Vagina (tissue), 2 donors: ENCODE measurements around the gene KDM5B. TPM values are rescaled to one million over a fixed set of nuclear protein-coding genes. Genes with fewer than 3 reads are reported as not detected.

ENCODE experiments used
- DNase-seq, 2 donors: peaks; one replicate each; pipeline ENCODE4 v3.0.0-alpha.2; 2017; ENCODE audit errors: extremely low spot score in 2 of 2
- H3K27ac ChIP-seq: fragments of 200-600 bp; sonication (generic); one replicate; pipeline ENCODE4 v1.5.1; 2019
- H3K27me3 ChIP-seq: fragments of 200-600 bp; sonication (generic); one replicate; pipeline ENCODE4 v1.5.1; 2019
- H3K36me3 ChIP-seq, 2 donors: fragments of 200-600 bp; sonication (generic); one replicate each; pipeline ENCODE4 v1.5.1; 2017 to 2019
- H3K4me1 ChIP-seq: fragments of 200-600 bp; sonication (generic); one replicate; pipeline ENCODE4 v1.5.1; 2019
- H3K4me3 ChIP-seq, 2 donors: fragments of 200-600 bp; sonication (generic); 1 replicate in 1 of 2; 2 replicates in 1 of 2; pipeline ENCODE4 v1.5.1; 2016 to 2019
- H3K9me3 ChIP-seq: fragments of 200-600 bp; sonication (generic); one replicate; pipeline ENCODE4 v1.5.1; 2019
- POLR2A ChIP-seq, 2 donors: fragments of 450-650 bp; IDR thresholded peaks; one replicate each; pipeline ENCODE4 v1.6.1; 2017; ENCODE audit warnings: antibody characterized with exemption in 2 of 2, mild to moderate bottlenecking in 2 of 2, moderate library complexity in 2 of 2
- POLR2AphosphoS5 ChIP-seq, 2 donors: sonication (generic); formaldehyde crosslinking; IDR thresholded peaks; one replicate each; pipeline ENCODE4 v1.9.0; 2017; ENCODE audit warnings: antibody characterized with exemption in 2 of 2, mild to moderate bottlenecking in 2 of 2, low read depth in 1 of 2; ENCODE audit not compliant: insufficient read depth in 1 of 2
- intact Hi-C: fragments of 100-400 bp; cut with DNase I; formaldehyde crosslinking; loops from one replicate; pipeline ENCODE4 v1.15.1; 2023
- total RNA-seq: library from RNA; depleted of rRNA; stranded (reverse); fragments of >200 nt; gene quantifications from one replicate; pipeline ENCODE4 v1.2.3, GENCODE V29; 2016
- TF ChIP-seq, protein P1 (sequence below), 3 experiments: fragments of 450-650 bp in 2 of 3; fragments of 200-600 bp in 1 of 3; sonication (generic) in 1 of 3; IDR thresholded peaks; one replicate each; pipeline ENCODE4 v1.5.1; 2017 to 2019; ENCODE audit warnings: antibody characterized with exemption in 3 of 3, mild to moderate bottlenecking in 2 of 3, moderate library complexity in 2 of 3

The KDM5B gene
- total RNA-seq, 1 donor from 2014 or later, result 99.4 TPM

DNA sequence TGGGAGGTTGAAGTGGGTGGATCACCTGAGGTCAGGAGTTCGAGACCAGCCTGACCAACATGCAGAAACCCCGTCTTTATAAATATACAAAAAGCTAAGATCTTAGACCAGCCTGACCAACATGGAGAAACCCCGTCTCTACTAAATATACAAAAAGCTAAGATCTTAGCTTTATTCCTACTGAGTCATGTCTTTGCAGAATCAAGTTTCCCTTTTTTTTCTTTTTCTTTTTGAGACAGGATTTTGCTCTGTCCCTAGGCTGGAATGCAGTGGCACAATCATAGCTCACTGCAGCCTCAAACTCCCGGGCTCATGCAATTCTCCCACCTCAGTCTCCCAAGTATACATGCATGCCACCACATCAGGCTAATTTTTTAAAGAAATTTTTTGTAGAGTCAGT is 21.4 kb downstream of the KDM5B start:
- TF ChIP-seq POLR2A (IDR thresholded peaks at IDR 0.05), result no peak
- TF ChIP-seq POLR2AphosphoS5 (IDR thresholded peaks at IDR 0.05; ENCODE audit: insufficient read depth in 1 of 2, low read depth in 1 of 2), result no peak
- TF ChIP-seq, protein P1, sequence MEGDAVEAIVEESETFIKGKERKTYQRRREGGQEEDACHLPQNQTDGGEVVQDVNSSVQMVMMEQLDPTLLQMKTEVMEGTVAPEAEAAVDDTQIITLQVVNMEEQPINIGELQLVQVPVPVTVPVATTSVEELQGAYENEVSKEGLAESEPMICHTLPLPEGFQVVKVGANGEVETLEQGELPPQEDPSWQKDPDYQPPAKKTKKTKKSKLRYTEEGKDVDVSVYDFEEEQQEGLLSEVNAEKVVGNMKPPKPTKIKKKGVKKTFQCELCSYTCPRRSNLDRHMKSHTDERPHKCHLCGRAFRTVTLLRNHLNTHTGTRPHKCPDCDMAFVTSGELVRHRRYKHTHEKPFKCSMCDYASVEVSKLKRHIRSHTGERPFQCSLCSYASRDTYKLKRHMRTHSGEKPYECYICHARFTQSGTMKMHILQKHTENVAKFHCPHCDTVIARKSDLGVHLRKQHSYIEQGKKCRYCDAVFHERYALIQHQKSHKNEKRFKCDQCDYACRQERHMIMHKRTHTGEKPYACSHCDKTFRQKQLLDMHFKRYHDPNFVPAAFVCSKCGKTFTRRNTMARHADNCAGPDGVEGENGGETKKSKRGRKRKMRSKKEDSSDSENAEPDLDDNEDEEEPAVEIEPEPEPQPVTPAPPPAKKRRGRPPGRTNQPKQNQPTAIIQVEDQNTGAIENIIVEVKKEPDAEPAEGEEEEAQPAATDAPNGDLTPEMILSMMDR (IDR thresholded peaks at IDR 0.05), result no peak
- no peaks in the 10 kb centered on the region for H3K9me3 ChIP-seq
- H3K27me3 ChIP-seq, result no peaks in the 10 kb centered on the region
- no peaks in the 10 kb centered on the region for H3K36me3 ChIP-seq
- H3K27ac ChIP-seq, result no peak overlapping the region
- H3K4me3 ChIP-seq, result no peak overlapping the region
- intact Hi-C loops, result no loop called here
- peaks cover 41% of the 10 kb centered on the region for H3K4me1 ChIP-seq
- no peak for DNase-seq

DNA sequence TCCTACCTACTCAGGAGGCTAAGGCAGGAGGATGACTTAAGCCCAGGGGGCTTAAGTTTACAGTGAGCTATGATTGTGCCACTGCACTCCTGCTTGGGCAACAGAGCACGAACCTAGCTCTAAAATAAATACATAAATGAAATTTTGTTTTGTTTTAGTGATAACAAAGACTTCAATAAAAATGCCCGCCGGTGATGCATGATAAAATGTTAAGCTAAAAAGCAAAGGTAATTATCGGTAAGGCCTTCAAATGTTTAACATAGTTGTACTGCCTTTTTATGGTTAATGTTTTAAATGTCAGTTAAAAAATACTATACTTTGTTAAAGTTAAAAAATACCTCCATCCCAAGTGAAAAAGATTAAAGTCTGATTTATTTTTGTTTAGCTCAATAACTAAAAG is 27.0 kb downstream of the KDM5B start:
- H3K4me1 ChIP-seq, result peaks cover 33% of the 10 kb centered on the region
- intact Hi-C loops, result no loop called here
- DNase-seq, result no peak
- no peaks in the 10 kb centered on the region for H3K27me3 ChIP-seq
- no peak overlapping the region for H3K27ac ChIP-seq
- no peaks in the 10 kb centered on the region for H3K9me3 ChIP-seq
- TF ChIP-seq POLR2A (IDR thresholded peaks at IDR 0.05), result no peak
- TF ChIP-seq, protein P1 (IDR thresholded peaks at IDR 0.05), result no peak
- TF ChIP-seq POLR2AphosphoS5 (IDR thresholded peaks at IDR 0.05; ENCODE audit: insufficient read depth in 1 of 2, low read depth in 1 of 2), result no peak
- no peak overlapping the region for H3K4me3 ChIP-seq
- H3K36me3 ChIP-seq, result peaks cover 0 to 8% of the 10 kb centered on the region in 2 donors

DNA sequence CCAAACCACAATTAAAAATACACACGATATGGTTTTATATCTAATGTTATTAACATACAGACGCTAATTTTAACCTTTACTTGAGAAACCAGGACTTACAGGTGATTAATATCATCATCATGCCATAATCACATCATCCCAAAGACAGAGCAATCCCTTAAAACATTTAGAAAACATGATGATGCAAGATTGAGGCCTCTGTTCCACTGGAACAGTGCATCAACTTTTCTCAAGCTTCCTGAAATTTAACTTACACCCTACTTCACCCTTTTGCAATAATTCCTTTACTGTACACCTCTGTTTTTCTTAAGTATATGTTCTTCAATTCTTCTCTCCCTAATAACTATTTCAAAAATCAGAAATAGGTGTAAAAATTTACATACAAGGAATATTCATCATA is 38.1 kb downstream of the KDM5B start:
- Histone ChIP-seq H3K27me3 (no peaks in the 10 kb centered on the region), H3K4me1 (no peaks in the 10 kb centered on the region), H3K4me3 (no peak overlapping the region), H3K36me3 (peaks cover 3 to 55% of the 10 kb centered on the region in 2 donors), H3K27ac (no peak overlapping the region), H3K9me3 (no peaks in the 10 kb centered on the region)
- no peak for DNase-seq
- intact Hi-C loops, result no loop called here
- TF ChIP-seq POLR2AphosphoS5 (IDR thresholded peaks at IDR 0.05; ENCODE audit: insufficient read depth in 1 of 2, low read depth in 1 of 2) (no peak), POLR2A (IDR thresholded peaks at IDR 0.05) (no peak)
- TF ChIP-seq, protein P1 (IDR thresholded peaks at IDR 0.05), result no peak

DNA sequence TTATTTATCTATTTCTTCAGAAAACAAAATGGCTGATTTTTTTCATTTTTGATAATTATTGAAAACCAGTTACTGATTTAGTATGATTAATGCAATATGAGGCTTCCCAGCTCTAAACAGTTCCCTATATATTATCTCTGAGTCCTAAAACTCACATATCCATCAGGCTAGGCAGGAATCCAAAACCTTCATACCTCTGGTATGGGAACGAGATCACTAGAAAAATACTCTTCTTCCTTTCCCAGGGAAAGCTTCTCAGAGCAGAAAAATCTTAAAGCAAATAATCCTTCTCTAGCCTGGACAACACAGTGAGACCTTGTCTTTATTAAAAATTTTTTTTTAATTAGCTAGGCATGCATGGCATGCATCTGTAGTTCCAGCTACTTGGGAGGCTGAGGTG is 42.5 kb downstream of the KDM5B start:
- no peak overlapping the region for H3K27ac ChIP-seq
- no peaks in the 10 kb centered on the region for H3K27me3 ChIP-seq
- H3K4me1 ChIP-seq, result no peaks in the 10 kb centered on the region
- peaks cover 3 to 55% of the 10 kb centered on the region in 2 donors for H3K36me3 ChIP-seq
- DNase-seq, result no peak
- H3K9me3 ChIP-seq, result no peaks in the 10 kb centered on the region
- TF ChIP-seq POLR2A (IDR thresholded peaks at IDR 0.05), result no peak
- no peak for TF ChIP-seq POLR2AphosphoS5 (IDR thresholded peaks at IDR 0.05; ENCODE audit: insufficient read depth in 1 of 2, low read depth in 1 of 2)
- intact Hi-C loops, result no loop called here
- no peak overlapping the region for H3K4me3 ChIP-seq

DNA sequence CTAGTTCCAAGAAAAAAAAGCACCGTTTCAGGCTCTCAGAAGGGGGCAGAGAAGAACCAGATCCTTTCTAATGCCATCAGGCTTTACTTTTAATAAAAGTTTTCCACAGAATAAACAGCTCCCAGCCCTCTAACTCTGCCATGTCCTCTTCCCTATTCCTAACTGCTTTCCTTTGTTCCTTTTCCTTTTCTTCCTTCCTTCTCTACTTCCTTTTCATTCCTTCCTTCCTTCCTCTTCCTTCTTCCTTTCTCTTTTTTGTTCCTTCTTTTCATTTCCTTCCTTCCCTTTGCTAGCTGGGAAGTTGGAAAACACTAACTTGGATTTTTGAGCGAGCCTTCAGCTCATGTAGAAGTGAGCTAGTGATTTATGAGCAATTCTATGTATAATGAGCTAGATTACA is 46.2 kb downstream of the KDM5B start:
- TF ChIP-seq POLR2AphosphoS5 (IDR thresholded peaks at IDR 0.05; ENCODE audit: insufficient read depth in 1 of 2, low read depth in 1 of 2) (no peak), POLR2A (IDR thresholded peaks at IDR 0.05) (no peak)
- TF ChIP-seq, protein P1 (IDR thresholded peaks at IDR 0.05), result no peak
- Histone ChIP-seq H3K27ac (no peak overlapping the region), H3K4me1 (no peaks in the 10 kb centered on the region), H3K27me3 (no peaks in the 10 kb centered on the region), H3K36me3 (peaks cover 3 to 87% of the 10 kb centered on the region in 2 donors), H3K9me3 (no peaks in the 10 kb centered on the region), H3K4me3 (no peak overlapping the region)
- intact Hi-C loops, result no loop called here
- DNase-seq, result no peak
